HL-60 (cell line): ENCODE results near the gene C2orf72.

ENCODE experiments used
- GABPA ChIP-seq: IDR thresholded peaks from 2 replicates; pipeline ENCODE4 v1.6.1; 2012; ENCODE audit warnings: low read depth
- POLR2AphosphoS5 ChIP-seq: IDR thresholded peaks from 2 replicates; pipeline ENCODE4 v1.6.1; 2012; ENCODE audit warnings: low read depth
- TF ChIP-seq, protein P1 (sequence below): IDR thresholded peaks from one replicate; pipeline ENCODE4 v1.5.1; 2011; ENCODE audit warnings: low read length, control low read depth, inconsistent platforms; ENCODE audit not compliant: insufficient read depth
- TF ChIP-seq, protein P2 (sequence below): IDR thresholded peaks from 2 replicates; pipeline ENCODE4 v1.6.1; 2012; ENCODE audit warnings: low read depth; ENCODE audit not compliant: insufficient replicate concordance

DNA sequence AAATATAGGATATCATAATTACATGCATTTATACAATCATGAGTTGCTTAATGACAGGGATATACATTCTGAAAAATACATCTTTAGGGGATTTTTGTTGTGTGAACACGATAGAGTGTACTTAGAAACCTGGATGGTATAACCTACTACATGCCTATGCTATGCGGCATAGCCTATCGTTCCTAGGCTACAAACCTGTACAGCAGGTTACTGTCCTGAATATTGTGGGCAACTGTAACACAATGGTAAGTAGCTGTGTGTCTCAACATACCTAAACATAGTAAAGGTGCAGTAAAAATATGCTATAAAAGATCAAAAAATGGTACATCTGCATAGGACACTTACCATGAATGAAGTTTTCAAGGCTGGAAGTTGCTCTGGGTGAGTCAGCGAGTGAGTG is 6.5 kb downstream of the C2orf72 start:
- TF ChIP-seq, protein P1, sequence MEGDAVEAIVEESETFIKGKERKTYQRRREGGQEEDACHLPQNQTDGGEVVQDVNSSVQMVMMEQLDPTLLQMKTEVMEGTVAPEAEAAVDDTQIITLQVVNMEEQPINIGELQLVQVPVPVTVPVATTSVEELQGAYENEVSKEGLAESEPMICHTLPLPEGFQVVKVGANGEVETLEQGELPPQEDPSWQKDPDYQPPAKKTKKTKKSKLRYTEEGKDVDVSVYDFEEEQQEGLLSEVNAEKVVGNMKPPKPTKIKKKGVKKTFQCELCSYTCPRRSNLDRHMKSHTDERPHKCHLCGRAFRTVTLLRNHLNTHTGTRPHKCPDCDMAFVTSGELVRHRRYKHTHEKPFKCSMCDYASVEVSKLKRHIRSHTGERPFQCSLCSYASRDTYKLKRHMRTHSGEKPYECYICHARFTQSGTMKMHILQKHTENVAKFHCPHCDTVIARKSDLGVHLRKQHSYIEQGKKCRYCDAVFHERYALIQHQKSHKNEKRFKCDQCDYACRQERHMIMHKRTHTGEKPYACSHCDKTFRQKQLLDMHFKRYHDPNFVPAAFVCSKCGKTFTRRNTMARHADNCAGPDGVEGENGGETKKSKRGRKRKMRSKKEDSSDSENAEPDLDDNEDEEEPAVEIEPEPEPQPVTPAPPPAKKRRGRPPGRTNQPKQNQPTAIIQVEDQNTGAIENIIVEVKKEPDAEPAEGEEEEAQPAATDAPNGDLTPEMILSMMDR = no peak
- no peak for TF ChIP-seq POLR2AphosphoS5
- TF ChIP-seq, protein P2, sequence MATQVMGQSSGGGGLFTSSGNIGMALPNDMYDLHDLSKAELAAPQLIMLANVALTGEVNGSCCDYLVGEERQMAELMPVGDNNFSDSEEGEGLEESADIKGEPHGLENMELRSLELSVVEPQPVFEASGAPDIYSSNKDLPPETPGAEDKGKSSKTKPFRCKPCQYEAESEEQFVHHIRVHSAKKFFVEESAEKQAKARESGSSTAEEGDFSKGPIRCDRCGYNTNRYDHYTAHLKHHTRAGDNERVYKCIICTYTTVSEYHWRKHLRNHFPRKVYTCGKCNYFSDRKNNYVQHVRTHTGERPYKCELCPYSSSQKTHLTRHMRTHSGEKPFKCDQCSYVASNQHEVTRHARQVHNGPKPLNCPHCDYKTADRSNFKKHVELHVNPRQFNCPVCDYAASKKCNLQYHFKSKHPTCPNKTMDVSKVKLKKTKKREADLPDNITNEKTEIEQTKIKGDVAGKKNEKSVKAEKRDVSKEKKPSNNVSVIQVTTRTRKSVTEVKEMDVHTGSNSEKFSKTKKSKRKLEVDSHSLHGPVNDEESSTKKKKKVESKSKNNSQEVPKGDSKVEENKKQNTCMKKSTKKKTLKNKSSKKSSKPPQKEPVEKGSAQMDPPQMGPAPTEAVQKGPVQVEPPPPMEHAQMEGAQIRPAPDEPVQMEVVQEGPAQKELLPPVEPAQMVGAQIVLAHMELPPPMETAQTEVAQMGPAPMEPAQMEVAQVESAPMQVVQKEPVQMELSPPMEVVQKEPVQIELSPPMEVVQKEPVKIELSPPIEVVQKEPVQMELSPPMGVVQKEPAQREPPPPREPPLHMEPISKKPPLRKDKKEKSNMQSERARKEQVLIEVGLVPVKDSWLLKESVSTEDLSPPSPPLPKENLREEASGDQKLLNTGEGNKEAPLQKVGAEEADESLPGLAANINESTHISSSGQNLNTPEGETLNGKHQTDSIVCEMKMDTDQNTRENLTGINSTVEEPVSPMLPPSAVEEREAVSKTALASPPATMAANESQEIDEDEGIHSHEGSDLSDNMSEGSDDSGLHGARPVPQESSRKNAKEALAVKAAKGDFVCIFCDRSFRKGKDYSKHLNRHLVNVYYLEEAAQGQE = no peak
- no peak for TF ChIP-seq GABPA
